Measurements from ENCODE around the gene NGEF.

DNA sequence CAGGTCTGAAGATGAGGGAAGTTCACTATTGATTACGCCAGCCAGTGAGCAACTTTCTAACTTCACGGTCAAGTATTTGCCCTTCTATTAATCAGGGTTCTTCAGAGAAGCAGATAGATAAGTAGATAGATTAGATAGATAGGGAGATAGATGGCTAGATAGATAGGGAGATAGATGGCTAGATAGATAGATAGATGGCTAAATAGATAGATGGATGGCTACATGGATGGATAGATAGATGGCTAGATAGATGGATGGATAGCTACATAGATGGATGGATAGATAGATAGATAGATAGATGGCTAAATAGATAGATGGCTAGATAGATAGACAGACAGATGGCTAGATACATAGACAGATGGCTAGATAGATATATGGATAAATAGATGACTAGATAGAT is 42.3 kb upstream of the NGEF start:
- TF ChIP-seq, protein P1, sequence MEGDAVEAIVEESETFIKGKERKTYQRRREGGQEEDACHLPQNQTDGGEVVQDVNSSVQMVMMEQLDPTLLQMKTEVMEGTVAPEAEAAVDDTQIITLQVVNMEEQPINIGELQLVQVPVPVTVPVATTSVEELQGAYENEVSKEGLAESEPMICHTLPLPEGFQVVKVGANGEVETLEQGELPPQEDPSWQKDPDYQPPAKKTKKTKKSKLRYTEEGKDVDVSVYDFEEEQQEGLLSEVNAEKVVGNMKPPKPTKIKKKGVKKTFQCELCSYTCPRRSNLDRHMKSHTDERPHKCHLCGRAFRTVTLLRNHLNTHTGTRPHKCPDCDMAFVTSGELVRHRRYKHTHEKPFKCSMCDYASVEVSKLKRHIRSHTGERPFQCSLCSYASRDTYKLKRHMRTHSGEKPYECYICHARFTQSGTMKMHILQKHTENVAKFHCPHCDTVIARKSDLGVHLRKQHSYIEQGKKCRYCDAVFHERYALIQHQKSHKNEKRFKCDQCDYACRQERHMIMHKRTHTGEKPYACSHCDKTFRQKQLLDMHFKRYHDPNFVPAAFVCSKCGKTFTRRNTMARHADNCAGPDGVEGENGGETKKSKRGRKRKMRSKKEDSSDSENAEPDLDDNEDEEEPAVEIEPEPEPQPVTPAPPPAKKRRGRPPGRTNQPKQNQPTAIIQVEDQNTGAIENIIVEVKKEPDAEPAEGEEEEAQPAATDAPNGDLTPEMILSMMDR (IDR thresholded peaks at IDR 0.05), result no peak
- TF ChIP-seq POLR2A (IDR thresholded peaks at IDR 0.05), result no peak
